ENCODE data around the gene RTN4IP1. TPM values are rescaled to one million over a fixed set of nuclear protein-coding genes. Genes with fewer than 3 reads are reported as not detected.

RTN4IP1 gene
- total and polyA plus RNA-seq, 2 donors = 3.6 to 4.3 TPM

DNA sequence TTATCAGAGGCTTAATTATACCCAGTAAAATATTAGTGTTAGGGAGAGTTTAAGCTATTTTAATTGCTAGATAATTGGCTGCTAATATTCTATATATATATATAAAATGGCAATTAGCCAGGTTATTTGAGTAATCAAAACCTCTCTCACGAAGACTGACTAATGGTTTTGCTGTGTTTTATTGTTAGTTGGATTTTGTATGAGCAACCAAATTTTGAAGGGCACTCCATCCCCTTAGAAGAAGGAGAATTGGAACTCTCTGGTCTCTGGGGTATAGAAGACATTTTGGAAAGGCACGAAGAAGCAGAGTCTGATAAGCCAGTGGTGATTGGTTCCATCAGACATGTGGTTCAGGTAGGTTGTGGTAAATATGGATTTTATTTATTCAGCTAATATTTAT is 102.2 kb downstream of the RTN4IP1 start:
- 84% methylated on average over 2 of the region's 2 CpGs for WGBS
- DNase-seq (ENCODE audit: extremely low spot score) = no peak
- H3K4me3 ChIP-seq (ENCODE audit: low read depth, low read length) = no peak overlapping the region
- no peaks in the 10 kb centered on the region for H3K4me1 ChIP-seq (ENCODE audit: insufficient read depth)
- H3K36me3 ChIP-seq (ENCODE audit: insufficient read depth) = peaks cover 8% of the 10 kb centered on the region
- no peak overlapping the region for H3K27ac ChIP-seq (ENCODE audit: low read depth)

DNA sequence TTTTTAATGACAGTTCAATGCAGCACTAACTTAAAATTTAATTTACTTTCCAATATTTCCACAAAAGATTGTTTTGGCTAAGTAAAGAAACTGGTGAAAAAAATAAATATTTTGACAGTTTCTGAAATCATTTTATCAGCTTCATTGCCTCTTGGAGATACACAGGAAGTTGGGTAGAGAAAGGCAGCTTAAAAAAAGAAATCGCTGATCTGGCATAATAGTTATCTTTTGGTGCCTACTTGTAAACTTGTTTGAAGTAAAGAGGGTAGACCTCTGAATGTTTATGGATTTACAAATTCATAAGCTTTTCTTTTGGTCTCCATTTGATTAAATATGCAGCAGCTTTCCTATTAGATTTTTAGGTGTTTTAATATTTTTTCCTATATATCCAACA is 103.4 kb downstream of the RTN4IP1 start:
- 42% methylated on average over 1 of the region's 1 CpG for WGBS
- no peaks in the 10 kb centered on the region for H3K4me1 ChIP-seq (ENCODE audit: insufficient read depth)
- no peak overlapping the region for H3K4me3 ChIP-seq (ENCODE audit: low read depth, low read length)
- H3K36me3 ChIP-seq (ENCODE audit: insufficient read depth) = peaks cover 7% of the 10 kb centered on the region
- DNase-seq (ENCODE audit: extremely low spot score) = no peak
- H3K27ac ChIP-seq (ENCODE audit: low read depth) = no peak overlapping the region

DNA sequence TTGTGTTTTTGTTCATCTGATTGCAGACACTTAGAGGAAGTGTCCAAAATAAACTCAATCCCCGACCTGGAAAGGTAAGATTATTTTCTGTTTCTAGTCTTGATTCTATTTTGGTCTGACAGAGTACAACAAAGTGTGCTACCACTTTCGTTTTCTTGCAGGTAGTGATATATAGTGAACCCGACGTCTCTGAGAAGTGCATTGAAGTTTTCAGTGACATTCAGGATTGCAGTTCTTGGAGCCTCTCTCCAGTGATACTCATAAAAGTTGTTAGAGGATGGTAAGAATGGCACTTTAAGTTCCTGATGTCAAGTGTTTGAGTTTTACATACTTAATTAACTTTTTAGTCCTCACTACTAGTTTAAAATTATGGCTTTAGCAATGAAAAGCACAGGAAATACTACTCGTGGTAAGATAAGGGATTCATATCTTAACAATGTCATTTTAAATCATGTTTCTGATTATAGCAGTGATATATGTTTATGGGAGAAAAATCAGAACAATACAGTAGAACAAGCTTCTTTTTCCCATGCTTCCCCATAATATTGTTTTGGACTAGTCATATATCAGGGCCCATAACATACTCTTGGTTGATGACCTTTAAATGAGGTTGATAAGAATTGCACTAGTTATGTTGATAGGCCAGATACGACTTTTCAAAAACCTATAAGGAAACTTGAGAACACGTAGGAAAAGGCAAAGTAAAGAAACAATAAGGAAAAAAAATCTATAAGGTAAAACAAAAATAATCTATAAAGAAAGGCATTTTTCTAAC is 104.0 kb downstream of the RTN4IP1 start:
- H3K4me3 ChIP-seq (ENCODE audit: low read depth, low read length) = no peak overlapping the region

DNA sequence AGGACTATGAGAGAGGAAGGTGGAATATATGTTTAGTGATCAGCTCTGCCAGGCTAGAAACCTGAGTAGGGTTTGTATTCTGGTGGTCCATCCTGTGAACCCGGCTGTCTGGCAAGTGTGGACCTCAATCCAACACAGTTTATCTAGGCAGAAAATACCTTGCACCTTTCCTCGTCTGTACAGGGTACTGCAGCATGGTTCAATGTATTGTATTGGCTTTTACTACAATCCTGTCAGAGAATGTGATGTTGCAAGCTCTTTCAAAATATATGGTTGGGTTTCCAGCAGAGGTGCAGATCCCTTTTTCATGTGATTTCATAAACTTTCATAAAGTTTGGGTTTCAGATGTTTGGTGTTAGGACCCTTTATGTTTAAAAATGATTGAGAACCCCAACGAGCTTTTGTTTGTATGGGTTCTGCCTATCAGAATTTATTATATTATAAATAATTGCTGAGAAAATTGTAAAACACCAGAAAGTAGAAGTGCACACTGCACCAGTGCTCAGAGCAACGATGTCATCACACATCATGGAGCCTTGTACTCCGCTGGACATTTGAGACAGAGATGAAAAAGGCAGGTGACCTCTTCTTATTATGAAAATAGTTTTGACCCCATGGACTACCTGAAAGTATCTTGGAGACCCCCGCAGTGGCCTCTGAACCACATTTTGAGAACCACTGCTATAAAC is 106.6 kb downstream of the RTN4IP1 start:
- H3K36me3 ChIP-seq (ENCODE audit: insufficient read depth) = peaks cover 4% of the 10 kb centered on the region
- no peak overlapping the region for H3K27ac ChIP-seq (ENCODE audit: low read depth)
- H3K4me1 ChIP-seq (ENCODE audit: insufficient read depth) = no peaks in the 10 kb centered on the region
- H3K4me3 ChIP-seq (ENCODE audit: low read depth, low read length) = no peak overlapping the region
- 76% methylated on average over 6 of the region's 6 CpGs for WGBS
- DNase-seq (ENCODE audit: extremely low spot score) = no peak

More for the DNA sequence above, 104.0 kb downstream of the RTN4IP1 start:
- Histone ChIP-seq H3K36me3 (ENCODE audit: insufficient read depth) (peaks cover 4% of the 10 kb centered on the region), H3K27ac (ENCODE audit: low read depth) (no peak overlapping the region), H3K4me1 (ENCODE audit: insufficient read depth) (no peaks in the 10 kb centered on the region)
- DNase-seq (ENCODE audit: extremely low spot score) = no peak
- 30% methylated on average over 7 of the region's 7 CpGs for WGBS

Small RNA genes lying within 50 kb of the gene (small RNA-seq; reads per million reads assigned to genes)
- not detected for gene RNU6-527P

Other genes starting within 250 kb of the RTN4IP1 start
- gene QRSL1, start 80 bp upstream of the RTN4IP1 start, total RNA-seq = 21.6 TPM
- 7.5 TPM for gene QRSL1, start 80 bp upstream of the RTN4IP1 start, polyA plus RNA-seq

Data from urinary bladder (tissue), 4 donors.